ENCODE measurements around the gene TECR.
"Not testable (repeated sequence)": the region's sequence is repeated elsewhere in the genome, so short reads cannot be mapped to it uniquely, and the experiment has no call there.

The TECR gene

DNA sequence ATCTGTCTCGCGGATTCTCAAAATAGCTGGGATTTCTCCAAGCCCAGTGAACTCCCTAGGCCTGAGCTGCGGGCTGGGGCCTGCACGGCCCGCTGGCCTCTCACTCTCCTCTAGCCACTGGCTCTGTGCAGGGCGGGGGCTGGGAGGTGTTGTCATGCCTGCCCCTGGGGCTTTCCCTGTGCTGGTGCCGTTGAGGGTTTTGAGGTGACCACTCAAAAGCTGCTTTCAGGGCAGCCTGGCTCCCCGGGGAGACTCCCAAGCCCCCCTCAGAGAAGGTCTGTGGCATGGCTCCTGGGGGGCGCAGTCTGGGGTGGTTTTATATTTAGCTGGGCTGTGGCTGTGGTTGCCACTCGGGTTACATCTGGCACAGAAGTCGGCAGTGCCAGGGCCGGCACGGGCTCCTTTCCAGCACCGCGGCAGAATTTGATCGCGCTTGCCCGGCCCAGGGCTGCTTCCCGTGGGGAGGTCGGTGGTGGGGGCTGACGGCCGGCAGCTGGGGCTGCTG is 32.5 kb downstream of the TECR start:
- DNase-seq (ENCODE audit: low read depth in 3 of 3), result no peak

DNA sequence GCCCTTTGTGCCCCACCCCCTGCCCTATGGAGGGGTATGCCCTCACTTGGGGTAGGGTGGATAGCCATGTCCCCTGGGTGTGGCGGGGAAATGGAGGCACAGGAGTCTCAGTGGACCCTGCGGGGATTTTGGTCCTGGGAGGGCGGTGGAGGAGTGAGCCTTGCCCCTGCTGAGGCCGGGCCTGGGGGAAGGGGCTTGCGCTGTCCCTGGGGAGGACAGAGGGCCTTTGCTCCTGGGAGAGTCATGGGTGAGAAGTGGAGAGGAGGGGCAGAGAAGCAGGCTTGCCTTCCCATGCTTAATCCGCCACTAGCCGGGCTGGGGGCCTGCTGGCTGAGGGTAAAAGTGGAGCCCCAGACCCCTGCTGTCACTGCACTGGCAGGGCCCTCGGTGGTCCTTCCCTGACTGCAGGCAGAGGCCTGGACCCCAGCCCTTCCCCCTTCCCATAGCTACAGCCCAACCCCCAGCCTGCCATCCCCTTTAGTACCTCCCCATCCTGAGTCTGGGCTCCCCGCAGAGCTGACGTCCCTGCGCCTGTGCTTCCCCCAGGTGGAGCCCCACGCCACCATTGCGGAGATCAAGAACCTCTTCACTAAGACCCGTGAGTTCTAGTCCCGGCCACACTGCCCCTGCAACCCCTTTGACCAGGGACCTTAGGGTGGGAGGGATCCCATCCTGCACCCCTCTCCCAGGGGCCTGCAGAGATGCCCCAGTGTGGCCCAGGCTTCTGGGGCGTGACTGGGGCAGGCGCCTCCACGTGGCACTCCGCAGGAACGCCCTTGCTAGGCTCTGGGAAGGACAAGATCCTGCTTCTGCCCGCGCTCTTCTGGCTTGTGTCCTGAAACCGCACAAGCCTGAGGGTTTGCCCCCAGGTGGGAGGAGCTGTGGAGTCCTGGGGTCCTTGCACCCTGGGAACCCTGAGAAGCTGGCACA is 33.5 kb downstream of the TECR start:
- DNase-seq (ENCODE audit: low read depth in 3 of 3), result no peak

DNA sequence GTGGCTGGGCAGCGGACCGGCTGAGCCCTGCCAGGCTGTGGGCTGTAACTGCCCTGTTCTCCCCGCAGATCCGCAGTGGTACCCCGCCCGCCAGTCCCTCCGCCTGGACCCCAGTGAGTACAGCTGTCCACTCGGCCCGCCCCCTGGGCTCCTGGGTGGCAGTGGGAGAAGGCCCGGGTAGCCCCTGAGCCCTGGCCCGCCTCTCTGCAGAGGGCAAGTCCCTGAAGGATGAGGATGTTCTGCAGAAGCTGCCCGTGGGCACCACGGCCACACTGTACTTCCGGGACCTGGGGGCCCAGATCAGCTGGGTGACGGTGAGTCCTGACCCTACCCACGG is 34.2 kb downstream of the TECR start:
- DNase-seq (ENCODE audit: low read depth in 3 of 3), result no peak

DNA sequence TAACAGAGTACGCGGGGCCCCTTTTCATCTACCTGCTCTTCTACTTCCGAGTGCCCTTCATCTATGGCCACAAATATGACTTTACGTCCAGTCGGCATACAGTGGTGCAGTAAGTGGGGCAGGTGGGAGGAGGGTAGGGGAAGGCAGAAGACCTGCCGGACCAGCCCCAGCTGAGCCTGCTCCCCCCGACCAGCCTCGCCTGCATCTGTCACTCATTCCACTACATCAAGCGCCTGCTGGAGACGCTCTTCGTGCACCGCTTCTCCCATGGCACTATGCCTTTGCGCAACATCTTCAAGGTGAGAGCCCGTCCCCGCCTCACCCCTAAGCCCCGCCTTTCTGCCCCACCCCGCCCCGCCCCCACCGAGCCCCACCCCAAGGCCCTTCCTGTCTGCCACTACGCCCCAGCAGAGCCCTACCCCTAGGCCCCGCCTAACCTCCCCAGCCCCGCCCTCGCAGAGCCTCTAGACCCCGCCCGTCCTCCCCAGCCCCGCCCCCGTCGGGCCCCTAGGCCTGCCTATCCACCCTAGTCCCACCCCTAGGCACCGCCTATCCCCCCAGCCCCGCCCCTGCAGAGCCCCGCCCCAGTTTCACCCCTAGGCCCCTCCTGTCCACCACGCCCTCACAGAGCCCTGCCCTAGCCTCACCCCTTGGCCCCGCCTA is 34.7 kb downstream of the TECR start:
- DNase-seq (ENCODE audit: low read depth in 3 of 3), result peak; percentile 6 to 76 (median 33)

DNA sequence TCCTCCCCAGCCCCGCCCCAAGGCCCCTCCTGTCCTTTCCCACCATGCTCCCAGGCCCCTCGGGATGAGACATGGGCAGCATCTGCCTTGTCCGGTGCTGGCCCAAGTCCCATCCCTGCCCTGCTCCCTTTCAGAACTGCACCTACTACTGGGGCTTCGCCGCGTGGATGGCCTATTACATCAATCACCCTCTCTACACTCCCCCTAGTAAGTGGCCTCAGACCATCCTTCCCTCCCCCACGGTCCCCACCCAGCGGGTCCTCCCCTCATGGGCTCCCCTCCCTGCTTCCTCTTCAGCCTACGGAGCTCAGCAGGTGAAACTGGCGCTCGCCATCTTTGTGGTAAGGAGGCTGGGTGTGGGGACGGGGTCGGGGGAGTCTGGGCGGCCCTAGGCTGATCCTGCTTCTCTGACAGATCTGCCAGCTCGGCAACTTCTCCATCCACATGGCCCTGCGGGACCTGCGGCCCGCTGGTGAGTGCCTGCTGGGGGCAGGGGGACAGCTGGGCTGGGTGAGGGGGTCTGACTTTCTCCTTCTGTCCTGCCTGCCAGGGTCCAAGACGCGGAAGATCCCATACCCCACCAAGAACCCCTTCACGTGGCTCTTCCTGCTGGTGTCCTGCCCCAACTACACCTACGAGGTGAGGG is 35.4 kb downstream of the TECR start:
- DNase-seq (ENCODE audit: low read depth in 3 of 3), result not testable (repeated sequence)

DNA sequence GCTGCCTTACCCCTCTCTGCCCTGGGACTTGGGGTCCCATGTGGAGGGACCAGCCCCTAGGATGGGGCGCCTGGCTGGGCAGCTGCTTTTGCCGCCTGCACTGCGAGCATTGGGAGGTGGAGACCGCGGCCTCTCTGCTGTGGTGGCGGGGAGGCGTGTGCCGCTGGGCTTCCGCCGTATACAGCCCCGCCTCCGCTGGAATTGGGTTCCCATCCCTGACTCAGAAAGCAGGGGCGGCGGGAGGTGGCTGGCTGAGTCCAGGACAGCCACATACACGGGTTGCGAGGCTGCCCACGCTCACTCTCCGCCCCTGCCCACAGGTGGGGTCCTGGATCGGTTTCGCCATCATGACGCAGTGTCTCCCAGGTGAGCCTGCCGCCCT is 35.9 kb downstream of the TECR start:
- DNase-seq (ENCODE audit: low read depth in 3 of 3), result no peak

DNA sequence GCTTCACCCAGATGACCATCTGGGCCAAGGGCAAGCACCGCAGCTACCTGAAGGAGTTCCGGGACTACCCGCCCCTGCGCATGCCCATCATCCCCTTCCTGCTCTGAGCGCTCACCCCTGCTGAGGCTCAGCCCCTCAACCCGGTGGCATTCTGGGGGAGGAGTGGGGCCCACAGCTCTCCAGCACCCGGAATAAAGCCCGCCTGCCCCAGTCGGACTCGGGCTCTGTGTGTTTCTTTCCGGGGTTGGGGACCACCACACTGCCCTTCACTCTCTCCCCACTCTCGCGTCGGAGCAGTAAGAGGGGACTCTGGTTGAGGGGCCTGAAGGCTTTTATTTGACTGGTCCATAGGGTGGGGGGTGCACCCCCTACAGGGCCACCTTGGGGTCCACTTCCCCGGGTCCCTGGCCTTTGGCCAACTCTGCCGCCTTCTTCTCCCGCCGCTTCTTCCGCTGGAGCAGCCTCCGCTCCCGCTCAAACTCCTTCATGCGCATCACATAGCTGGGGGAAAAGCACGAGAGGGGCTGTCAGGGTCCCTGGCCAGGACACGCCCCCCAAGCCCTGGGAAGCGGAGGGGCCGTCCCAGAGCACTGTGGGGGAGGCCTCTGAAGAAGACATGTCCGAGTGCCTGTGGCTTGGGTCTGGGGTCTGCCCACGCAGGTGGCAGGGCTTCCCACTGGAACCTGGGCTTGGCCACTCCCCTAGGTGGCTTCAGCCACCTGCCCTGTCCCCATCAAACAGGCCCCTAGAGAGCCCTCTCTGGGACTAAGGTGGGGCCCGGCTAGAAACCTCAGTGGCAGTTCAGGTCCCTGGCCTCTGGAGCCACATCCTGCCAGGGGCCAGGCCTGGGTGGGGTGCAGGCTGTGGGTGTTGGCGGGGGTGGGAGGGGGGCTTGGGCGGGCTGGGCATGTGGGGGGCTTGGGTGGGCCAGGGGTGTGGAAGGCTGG is 36.6 kb downstream of the TECR start:
- DNase-seq (ENCODE audit: low read depth in 3 of 3), result no peak

DNA sequence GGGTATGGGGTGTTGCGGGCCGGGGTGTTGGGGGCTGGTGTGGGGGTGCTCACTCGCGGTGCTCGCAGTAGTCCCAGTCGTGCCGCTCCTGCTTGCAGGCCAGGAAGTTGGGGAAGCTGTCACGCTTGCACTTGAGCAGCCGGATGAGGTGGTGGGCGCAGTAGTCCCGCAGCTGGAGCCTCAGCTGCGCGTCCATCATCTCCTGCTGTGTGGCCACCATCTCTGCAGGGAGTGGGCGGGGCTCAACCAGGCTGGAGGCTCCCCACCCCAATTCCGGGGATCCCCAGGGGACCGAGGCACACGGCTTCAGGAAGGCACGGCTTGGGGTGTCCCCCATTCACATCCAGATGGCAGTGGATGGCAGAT is 37.3 kb downstream of the TECR start:
- no peak for DNase-seq (ENCODE audit: low read depth in 3 of 3)

DNA sequence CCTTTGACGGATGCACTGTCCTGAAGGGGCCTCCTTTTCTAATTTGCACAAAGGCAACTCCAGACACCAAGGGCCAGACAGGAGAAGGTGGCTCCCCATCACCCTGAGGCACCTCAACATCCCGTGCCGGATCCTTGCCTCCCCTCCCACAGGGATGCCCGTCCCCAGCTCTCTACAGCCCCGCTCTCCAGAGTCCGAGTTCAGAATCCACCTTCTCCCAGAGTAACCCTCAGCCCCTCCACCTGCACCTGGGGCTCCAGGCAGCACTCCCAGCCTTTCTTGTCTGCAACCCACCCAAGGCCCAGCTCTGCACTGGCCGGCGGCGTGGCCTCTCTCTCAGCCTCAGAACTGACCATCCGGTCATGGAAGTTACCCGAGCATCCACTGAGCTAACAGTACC is 37.7 kb downstream of the TECR start:
- no peak for DNase-seq (ENCODE audit: low read depth in 3 of 3)

DNA sequence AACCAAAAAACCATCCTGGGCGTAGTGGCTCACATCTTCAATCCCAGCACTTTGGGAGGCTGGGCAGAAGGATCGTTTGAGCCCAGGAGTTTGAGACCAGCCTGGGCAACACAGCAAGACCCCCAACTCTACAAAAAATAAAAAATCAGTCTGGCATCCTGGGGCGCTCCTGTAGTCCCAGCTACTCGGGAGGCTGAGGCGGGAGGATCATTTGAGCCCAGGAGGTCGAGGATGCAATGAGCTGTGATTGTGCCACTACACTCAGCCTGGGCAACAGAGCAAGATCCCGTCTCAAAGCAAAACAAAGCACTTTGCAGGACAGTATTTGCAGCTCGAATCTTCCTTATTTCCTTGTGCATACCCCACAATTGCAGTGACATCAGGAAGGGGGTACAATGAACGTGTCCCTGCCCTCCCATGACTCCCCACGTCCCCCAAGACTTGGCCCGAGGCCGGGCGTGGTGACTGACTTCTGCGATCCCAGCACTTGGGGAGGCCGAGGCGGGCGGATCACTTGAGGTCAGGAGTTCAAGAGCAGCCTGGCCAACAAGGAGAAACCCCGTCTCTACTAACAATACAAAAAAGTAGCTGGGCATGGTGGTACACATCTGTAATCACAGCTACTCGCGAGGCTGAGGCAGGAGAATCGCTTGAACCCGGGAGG is 41.6 kb downstream of the TECR start:
- DNase-seq (ENCODE audit: low read depth in 3 of 3), result no peak

DNA sequence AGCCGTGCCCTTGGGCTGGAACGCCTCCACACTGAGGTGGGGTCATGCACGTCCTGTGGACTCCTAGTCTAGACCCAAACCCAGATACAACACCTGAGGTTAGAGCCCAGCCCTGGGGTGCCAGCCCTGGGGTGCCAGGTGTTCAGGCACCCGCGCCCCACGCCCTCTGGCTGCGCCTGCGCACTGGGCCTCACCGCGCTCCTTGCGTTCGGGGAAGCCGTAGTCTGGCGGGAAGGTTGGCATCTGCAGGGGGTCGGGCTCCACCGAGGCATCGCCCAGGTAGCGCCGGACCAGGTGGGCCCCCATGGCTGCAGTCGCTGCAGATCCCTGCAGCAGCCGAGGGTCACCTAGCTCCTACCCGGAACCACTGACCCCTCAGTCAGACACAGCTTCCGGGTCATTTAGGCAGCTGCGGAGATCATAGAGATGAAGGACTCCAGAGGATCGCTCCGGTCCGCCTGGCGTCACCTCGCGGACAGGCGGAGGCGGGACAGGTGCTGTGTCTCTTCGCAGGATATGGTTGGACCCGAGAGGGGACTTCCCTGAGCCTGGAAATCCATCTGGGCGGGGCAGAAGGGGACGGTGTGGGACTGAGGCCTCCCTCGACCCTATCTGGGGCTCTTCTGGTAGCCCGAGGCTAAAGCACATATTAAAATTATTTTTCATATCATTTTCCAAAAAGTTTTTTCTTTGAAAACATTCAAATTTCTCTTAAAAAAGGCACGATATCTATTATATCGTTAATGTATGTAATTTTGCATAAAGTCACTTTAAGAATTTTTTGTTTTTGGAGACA is 42.5 kb downstream of the TECR start, which contains the start of gene NDUFB7:
Gene NDUFB7, minus strand, starts transcription at position 372 of the 796 bp plus-strand sequence. Its CDS starts 66 bp downstream, at position 306.
- peak; percentile 74 to 90 (median 89) for DNase-seq (ENCODE audit: low read depth in 3 of 3)

DNA sequence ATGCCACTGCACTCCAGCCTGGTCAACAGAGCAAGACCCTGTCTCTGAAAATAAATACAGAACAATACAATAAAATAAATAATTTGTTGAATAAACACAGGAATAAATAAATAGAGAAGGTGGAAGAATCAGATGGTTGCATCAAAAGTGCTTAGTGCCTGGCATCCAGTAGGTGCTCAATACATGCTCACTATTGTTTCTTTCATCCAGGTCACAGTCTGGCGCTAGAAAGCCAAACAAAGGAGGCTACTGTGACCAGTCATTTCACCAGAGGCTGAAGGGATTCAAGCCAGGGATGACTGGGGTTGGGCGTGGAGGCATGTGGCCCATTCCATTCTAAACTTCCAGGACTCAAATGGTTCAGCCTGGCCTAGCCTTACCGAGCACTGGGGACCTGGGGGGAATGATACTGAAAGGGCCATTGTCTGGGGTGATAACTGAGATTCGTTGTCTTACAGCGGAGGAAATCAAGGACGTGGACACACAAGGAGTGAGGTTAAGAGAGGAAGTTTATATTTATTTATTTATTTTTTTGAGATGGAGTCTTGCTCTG is 46.1 kb downstream of the TECR start:
- DNase-seq (ENCODE audit: low read depth in 3 of 3), result no peak

DNA sequence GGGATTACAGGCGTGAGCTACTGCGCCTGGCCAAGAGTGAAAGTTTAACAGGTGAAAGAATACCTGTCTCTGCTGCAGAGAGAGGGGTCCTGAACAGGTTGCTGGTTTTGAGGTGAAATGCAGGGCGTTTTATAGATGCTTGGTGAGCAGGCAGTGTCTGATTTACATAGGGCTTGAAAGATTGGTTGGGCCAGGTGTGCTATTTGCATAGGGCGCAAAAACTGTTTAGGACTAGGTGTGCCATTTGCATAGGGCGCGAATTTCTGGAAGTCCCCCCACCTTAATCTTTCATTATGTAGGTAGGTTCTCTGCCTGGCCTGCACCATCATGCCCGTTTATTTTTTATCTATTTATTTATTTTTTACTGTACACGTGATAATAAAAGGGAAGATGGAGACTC is 47.0 kb downstream of the TECR start:
- DNase-seq (ENCODE audit: low read depth in 3 of 3), result no peak

DNA sequence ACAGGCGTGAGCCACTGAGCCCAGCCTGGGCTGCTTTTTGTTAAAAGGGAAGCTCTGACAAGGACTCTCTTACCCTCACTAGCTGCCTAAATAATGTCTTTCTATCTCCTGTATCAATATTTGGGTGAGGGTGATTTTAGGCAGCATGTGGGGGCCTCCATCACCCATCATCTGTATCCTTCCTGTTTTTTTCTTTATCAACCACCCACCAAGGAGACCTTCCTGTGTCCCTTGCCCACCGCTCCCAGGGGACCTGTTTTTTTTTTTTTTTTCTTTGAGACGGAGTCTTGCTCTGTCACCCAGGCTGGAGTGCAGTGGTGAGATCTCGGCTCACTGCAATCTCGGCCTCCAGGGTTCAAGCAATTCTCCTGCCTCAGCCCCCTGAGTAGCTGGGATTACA is 47.9 kb downstream of the TECR start:
- no peak for DNase-seq (ENCODE audit: low read depth in 3 of 3)

DNA sequence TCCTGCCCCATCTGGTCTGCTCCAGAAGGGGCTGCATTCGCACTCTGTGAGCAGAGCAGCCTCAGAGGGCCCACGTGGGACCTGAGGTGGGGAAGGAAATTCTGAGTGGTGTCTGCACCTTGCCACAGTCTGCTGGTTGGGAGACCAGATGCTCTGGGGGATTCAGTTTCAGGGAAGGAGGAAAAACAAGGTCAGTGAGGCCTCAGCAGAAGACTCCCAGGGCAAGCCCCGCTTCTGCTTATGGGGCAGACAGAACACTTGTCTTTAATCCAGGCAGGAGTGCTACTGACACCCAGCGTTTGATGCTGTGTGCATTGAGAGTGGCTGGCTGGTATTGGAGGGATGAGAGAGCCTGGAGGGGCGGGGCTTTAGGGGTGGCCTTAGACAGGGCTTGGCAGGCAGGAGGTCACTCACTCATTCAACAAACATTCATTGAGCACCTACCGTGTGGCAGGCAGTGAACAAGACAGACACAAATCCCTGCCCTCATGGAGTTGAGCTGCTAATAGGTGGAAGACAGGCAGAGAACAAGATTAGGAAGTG is 48.6 kb downstream of the TECR start:
- DNase-seq (ENCODE audit: low read depth in 3 of 3), result peak in 1 of 3 experiments; percentile 10

DNA sequence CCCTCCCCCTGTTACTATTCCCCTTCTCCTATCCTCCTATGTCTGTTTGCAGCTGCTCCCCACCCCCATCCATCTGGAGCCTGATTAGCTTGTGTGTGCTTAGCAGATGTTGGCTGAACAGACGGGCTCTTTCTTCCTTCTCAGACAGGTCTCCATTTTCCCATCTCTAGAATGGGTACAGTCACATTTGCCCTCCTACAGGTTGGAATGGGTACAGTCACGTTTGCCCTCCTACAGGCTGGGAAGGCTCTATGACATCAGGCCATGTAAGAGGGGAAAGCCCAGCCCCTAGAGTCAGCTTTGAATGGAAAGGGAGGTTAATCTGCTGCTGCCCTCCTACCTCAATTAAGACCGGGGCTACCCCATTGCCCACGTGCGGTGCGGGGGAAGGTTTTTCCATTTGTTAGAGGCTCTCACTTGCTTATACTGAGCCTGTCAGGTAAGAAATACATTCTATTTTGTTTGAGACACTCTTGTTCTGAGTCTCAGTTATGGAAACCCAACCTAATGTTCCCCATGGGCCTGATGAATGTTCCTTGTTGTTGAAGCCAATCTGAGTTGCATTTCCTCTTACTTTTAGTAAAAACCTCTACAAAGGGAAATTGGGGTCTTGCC is 51.3 kb downstream of the TECR start:
- peak in 2 of 3 experiments; percentile 54 to 76 for DNase-seq (ENCODE audit: low read depth in 3 of 3)

DNA sequence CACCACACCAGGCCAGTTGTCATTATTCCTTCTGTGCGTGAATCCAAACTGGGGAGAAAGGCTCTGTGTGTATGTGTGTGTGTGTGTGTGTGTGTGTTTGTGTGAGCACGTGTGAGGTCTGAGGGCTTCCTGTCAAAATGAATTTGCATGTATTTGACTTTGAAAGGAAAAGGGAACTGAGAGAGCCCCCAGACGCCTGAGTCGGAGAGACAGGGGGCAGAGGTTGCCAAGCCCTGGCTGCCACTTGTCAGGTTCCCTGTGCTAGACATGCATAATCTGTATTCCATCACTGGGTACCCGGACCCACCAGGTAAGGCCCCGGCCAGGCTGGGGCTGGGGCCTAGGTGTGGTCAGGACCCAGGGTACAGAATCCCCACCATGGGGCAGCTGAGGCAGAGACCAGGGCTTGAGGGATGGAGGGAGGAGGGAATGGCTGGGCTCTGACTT is 53.5 kb downstream of the TECR start, which contains the start of gene CLEC17A:
Gene CLEC17A, plus strand, starts transcription at position 191 of the 447 bp plus-strand sequence. Its CDS starts 77 bp downstream, at position 268.
- no peak for DNase-seq (ENCODE audit: low read depth in 3 of 3)

DNA sequence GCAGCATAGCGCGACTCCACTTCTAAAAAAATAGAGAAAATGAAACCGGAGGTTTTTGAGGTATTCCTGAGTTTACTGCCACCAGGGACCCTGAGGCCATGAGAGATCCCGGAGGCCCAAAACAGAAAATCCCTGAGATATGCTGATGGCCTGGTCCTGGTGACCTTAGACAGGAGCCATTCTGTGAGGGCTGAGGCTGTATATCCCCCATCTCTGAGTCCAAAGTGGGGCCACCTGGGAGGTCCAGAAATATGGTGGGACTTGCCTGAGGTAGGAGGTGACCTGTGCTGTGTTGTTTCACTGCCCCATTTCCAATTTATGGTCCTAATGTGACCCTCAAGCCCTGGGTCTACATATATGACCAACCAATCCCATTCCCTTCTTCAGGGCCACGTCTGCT is 55.0 kb downstream of the TECR start:
- not testable (repeated sequence) for DNase-seq (ENCODE audit: low read depth in 3 of 3)

DNA sequence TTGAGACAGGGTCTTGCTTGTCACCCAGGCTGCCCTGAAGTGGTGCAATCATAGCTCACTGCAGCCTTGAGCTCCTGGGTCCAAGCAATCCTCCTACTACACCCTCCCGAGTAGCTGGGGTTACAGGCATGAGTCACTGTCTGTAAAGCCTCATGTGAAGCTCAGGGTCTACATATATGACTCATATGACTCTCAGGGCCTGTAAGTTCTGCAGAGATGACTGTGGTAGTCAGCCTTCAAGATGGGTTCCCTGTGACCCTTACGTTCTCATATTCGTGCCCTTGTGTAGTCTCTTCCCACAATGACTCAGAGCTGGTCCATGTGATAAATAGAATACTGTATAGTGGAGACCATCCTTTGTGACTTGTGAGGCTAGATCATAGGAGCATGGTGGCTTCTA is 55.8 kb downstream of the TECR start:
- DNase-seq (ENCODE audit: low read depth in 3 of 3), result peak in 2 of 3 experiments; percentile 32 to 34

Measured in stimulated activated CD4-positive, alpha-beta T cell treated with anti-CD3 and anti-CD28 coated beads, TNF-alpha, amount 100 ng/mL, for 24 hours (primary cell).